Measurements from ENCODE around the gene TCEAL3. TPM values are rescaled to one million over a fixed set of nuclear protein-coding genes. Genes with fewer than 3 reads are reported as not detected.
"Not testable (repeated sequence)": the region's sequence is repeated elsewhere in the genome, so short reads cannot be mapped to it uniquely, and the experiment has no call there.

The TCEAL3 gene
- total and polyA plus RNA-seq, 7 experiments from 2014 or later: 0.60 to 6.1 (median 4.6) TPM

GRCh38 chrX:103658681-103659433 lies 51.1 kb downstream of the TCEAL3 start:
- no peaks in the 10 kb centered on the region for H3K4me1 ChIP-seq (ENCODE audit: control insufficient read depth in 2 of 2, insufficient read depth in 2 of 2, low read length in 2 of 2)
- H3K27ac Mint-ChIP-seq: no peak overlapping the region
- intact Hi-C loops (cut with micrococcal nuclease): no loop called here
- H3K27me3 ChIP-seq (ENCODE audit: control insufficient read depth in 2 of 2, insufficient read depth in 2 of 2, low read length in 2 of 2): no peaks in the 10 kb centered on the region
- no peak for ATAC-seq
- H3K4me1 Mint-ChIP-seq: peaks cover 0 to 10% (median 0%) of the 10 kb centered on the region in 7 donors
- no peaks in the 10 kb centered on the region for H3K36me3 ChIP-seq (ENCODE audit: control insufficient read depth in 2 of 3, insufficient read depth in 3 of 3, low read length in 3 of 3)
- DNase-seq: no peak
- H3K9me3 ChIP-seq (ENCODE audit: control insufficient read depth in 2 of 3, low read length in 3 of 3): no peaks in the 10 kb centered on the region
- H3K4me3 Mint-ChIP-seq: no peak overlapping the region
- peaks cover 0 to 4% (median 0%) of the 10 kb centered on the region in 11 donors for H3K9me3 Mint-ChIP-seq
- ChIA-PET CTCF (no interaction called here), POLR2A (no interaction called here)
- no peak overlapping the region for H3K4me3 ChIP-seq (ENCODE audit: low read length)
- no peak overlapping the region for H3K27ac ChIP-seq (ENCODE audit: low read depth, low read length)
- peaks cover 0 to 22% (median 4%) of the 10 kb centered on the region in 5 donors for H3K27me3 Mint-ChIP-seq
- no peaks in the 10 kb centered on the region for H3K36me3 Mint-ChIP-seq

- H3K27me3 ChIP-seq (ENCODE audit: control insufficient read depth in 2 of 2, insufficient read depth in 2 of 2, low read length in 2 of 2); H3K27ac Mint-ChIP-seq; ATAC-seq; intact Hi-C loops (cut with micrococcal nuclease); H3K36me3 ChIP-seq (ENCODE audit: control insufficient read depth in 2 of 3, insufficient read depth in 3 of 3, low read length in 3 of 3); CTCF ChIA-PET; H3K9me3 ChIP-seq (ENCODE audit: control insufficient read depth in 2 of 3, low read length in 3 of 3); H3K36me3 Mint-ChIP-seq; DNase-seq; POLR2A ChIA-PET; H3K9me3 Mint-ChIP-seq; H3K4me3 ChIP-seq (ENCODE audit: low read length); H3K4me3 Mint-ChIP-seq; H3K27ac ChIP-seq (ENCODE audit: low read depth, low read length); H3K4me1 ChIP-seq (ENCODE audit: control insufficient read depth in 2 of 2, insufficient read depth in 2 of 2, low read length in 2 of 2): not testable (repeated sequence)
- Mint-ChIP-seq H3K27me3 (peaks cover 0 to 28% (median 7%) of the 10 kb centered on the region in 5 donors), H3K4me1 (peaks cover 0 to 13% (median 0%) of the 10 kb centered on the region in 7 donors)
These were observed 51.7 kb downstream of the TCEAL3 start for GRCh38 chrX:103659460-103659859.

Other genes with a start within 250 kb of the TCEAL3 start
- 10 to 100 TPM in 3 of 5 experiments, 1 to 10 TPM in 2; 5.9 to 75.5 (median 28.0) TPM for gene BEX3, start 231.4 kb upstream of the TCEAL3 start, total RNA-seq
- gene BEX3, start 231.4 kb upstream of the TCEAL3 start, polyA plus RNA-seq: 100 to 1,000 TPM; 157 to 192 TPM
- under 1 TPM in 3 of 5 experiments, not detected in 2; 0.17 to 0.27 (median 0.19) TPM for gene RAB40A, start 88.5 kb upstream of the TCEAL3 start, total RNA-seq
- under 1 TPM in 1 of 2 donors, not detected in 1; 0.09 TPM for gene RAB40A, start 88.5 kb upstream of the TCEAL3 start, polyA plus RNA-seq
- 10 to 100 TPM in 1 of 5 experiments, 1 to 10 TPM in 4; 1.8 to 11.7 (median 9.3) TPM for gene TCEAL4, start 22.4 kb upstream of the TCEAL3 start, total RNA-seq
- gene TCEAL4, start 22.4 kb upstream of the TCEAL3 start, polyA plus RNA-seq: 10 to 100 TPM; 13.7 to 15.1 TPM
- 10 to 100 TPM in 2 of 5 experiments, 1 to 10 TPM in 3; 3.3 to 14.3 (median 5.0) TPM for gene TCEAL1, start 21.0 kb downstream of the TCEAL3 start, total RNA-seq
- 10 to 100 TPM; 13.5 to 20.6 TPM for gene TCEAL1, start 21.0 kb downstream of the TCEAL3 start, polyA plus RNA-seq
- gene MORF4L2, start 78.7 kb downstream of the TCEAL3 start, total RNA-seq: 100 to 1,000 TPM; 103 to 177 (median 143) TPM
- gene MORF4L2, start 78.7 kb downstream of the TCEAL3 start, polyA plus RNA-seq: 10 to 100 TPM; 86.8 to 90.3 TPM
- not detected for gene TMEM31, start 102.9 kb downstream of the TCEAL3 start, total RNA-seq
- not detected for gene TMEM31, start 102.9 kb downstream of the TCEAL3 start, polyA plus RNA-seq
- not detected for gene PLP1, start 168.9 kb downstream of the TCEAL3 start, total RNA-seq
- gene PLP1, start 168.9 kb downstream of the TCEAL3 start, polyA plus RNA-seq: not detected
- under 1 TPM; 0.40 to 0.86 (median 0.51) TPM for gene RAB9B, start 224.3 kb downstream of the TCEAL3 start, total RNA-seq
- under 1 TPM; 0.10 to 0.59 TPM for gene RAB9B, start 224.3 kb downstream of the TCEAL3 start, polyA plus RNA-seq

Measured in naive thymus-derived CD4-positive, alpha-beta T cell (primary cell).